AG09319 (cell line): ENCODE results near the gene IL22.

Experiments
- DNase-seq: peaks from one replicate; pipeline ENCODE4 v3.0.0-alpha.2; 2010; ENCODE audit warnings: low read depth; ENCODE audit errors: extremely low read depth
- CTCF ChIP-seq: IDR thresholded peaks from 2 replicates; pipeline ENCODE4 v1.5.1; 2011; ENCODE audit warnings: low read depth, mild to moderate bottlenecking, inconsistent platforms, low read length, moderate library complexity

Gene IL22

GRCh38 chr12:68237619-68238018 lies 15.8 kb downstream of the IL22 start:
- no peak for DNase-seq
- TF ChIP-seq CTCF: no peak

- no peak for DNase-seq
- TF ChIP-seq CTCF: no peak
Measured at GRCh38 chr12:68237078-68237477, 16.3 kb downstream of the IL22 start.

- DNase-seq: no peak
- no peak for TF ChIP-seq CTCF
Measured at GRCh38 chr12:68236421-68237059, 16.9 kb downstream of the IL22 start.

- no peak for DNase-seq
- TF ChIP-seq CTCF: no peak
Measured at GRCh38 chr12:68235576-68235975, 17.8 kb downstream of the IL22 start.

GRCh38 chr12:68234140-68234539 lies 19.3 kb downstream of the IL22 start:
- DNase-seq: no peak
- no peak for TF ChIP-seq CTCF

GRCh38 chr12:68233498-68233897 lies 19.9 kb downstream of the IL22 start:
- TF ChIP-seq CTCF: no peak
- DNase-seq: no peak

GRCh38 chr12:68231691-68232090 lies 21.7 kb downstream of the IL22 start:
- no peak for TF ChIP-seq CTCF
- no peak for DNase-seq
